Astrocyte of the spinal cord (primary cell): ENCODE results near the gene TRMT10A.

Experiments
- DNase-seq: peaks from one replicate; pipeline ENCODE4 v3.0.0; 2011; ENCODE audit warnings: low read depth, low spot score
- H3K4me3 ChIP-seq: 2 replicates; pipeline ENCODE4 v1.5.1; 2011; ENCODE audit warnings: low read depth, mild to moderate bottlenecking, low read length, moderate library complexity
- CTCF ChIP-seq: IDR thresholded peaks from 2 replicates; pipeline ENCODE4 v1.5.1; 2012; ENCODE audit warnings: low read depth, mild to moderate bottlenecking, low read length, inconsistent platforms
- in situ Hi-C: cut with HindIII; loops from 2 replicates; pipeline ENCODE4 v1.10.0; 2017; ENCODE audit warnings: low sequenced_read_pairs

Gene TRMT10A

GRCh38 chr4:99529956-99530355, 33.9 kb downstream of the TRMT10A start:
- no peak overlapping the region for H3K4me3 ChIP-seq
- TF ChIP-seq CTCF: no peak
- no peak for DNase-seq
- in situ Hi-C loops: no loop called here

- TF ChIP-seq CTCF: no peak
- DNase-seq: no peak
- in situ Hi-C loops: no loop called here
- no peak overlapping the region for H3K4me3 ChIP-seq
These were observed 34.6 kb downstream of the TRMT10A start for GRCh38 chr4:99529228-99529627.

- in situ Hi-C loops: no loop called here
- no peak overlapping the region for H3K4me3 ChIP-seq
- no peak for DNase-seq
- TF ChIP-seq CTCF: no peak
These were observed 45.1 kb downstream of the TRMT10A start for GRCh38 chr4:99518601-99519295.

GRCh38 chr4:99510721-99511120, 53.1 kb downstream of the TRMT10A start, which contains the start of gene C4orf17:
Gene C4orf17 (plus strand): TSS chr4:99511021. CDS start chr4:99513082, 2,061 bp downstream.
- no peak for DNase-seq
- H3K4me3 ChIP-seq: no peak within 1 kb of the TSS
- TF ChIP-seq CTCF: no peak
- in situ Hi-C loops: no loop called here

- no peak for DNase-seq
- TF ChIP-seq CTCF: no peak
- no peak overlapping the region for H3K4me3 ChIP-seq
- in situ Hi-C loops: no loop called here
These were observed 56.1 kb downstream of the TRMT10A start for GRCh38 chr4:99507762-99508161.

GRCh38 chr4:99507349-99507748, 56.5 kb downstream of the TRMT10A start:
- no peak for DNase-seq
- in situ Hi-C loops: no loop called here
- no peak for TF ChIP-seq CTCF
- H3K4me3 ChIP-seq: no peak overlapping the region
